HG03103 (cell line): ENCODE results near the gene CLK2.
"Not testable (repeated sequence)": the region's sequence is repeated elsewhere in the genome, so short reads cannot be mapped to it uniquely, and the experiment has no call there.

Experiments used
- ATAC-seq: cut with Tn5 transposase; IDR thresholded peaks from one replicate; pipeline ENCODE4 v1.9.1; 2021; ENCODE audit warnings: low read depth; ENCODE audit not compliant: unreplicated experiment

CLK2 gene

DNA sequence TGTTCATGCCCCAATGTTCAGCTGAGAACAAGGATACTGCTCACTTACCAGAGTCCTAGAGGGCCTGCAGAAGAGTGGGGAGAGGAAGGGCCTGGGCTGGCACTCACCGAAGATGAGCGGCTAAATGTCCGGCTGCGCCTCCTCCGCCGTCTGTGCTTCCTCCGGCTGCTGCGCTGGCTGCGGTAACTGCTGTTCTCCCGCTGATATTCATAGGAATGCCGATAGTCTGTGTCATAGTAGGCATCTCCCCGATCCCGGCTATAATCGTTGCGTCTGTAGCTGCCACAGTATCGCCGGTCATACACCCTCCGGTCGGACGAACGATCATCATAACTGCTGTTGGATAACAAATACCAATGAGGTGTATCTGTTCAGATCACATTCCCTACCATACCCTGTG lies 3.9 kb downstream of the CLK2 start:
- no peak for ATAC-seq

DNA sequence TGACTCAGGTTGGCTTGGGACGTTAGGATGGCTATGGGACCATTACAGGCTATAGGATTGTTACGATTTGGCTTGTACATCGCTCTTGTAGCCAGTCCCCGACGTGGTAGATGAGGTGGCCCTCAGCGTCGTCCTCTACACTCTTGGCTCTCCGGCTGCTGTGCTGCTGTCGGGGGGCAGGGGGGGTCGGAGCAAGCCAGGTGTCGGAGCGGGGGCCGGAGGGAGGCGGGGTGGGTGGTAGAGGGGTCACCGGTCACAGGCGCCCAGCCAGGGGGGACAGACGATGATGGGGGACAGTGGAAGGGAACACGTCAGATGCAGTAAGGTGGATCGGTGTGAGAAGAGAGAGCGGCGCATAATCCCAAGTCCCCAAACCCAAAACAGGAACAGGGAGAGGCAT lies 4.7 kb downstream of the CLK2 start:
- no peak for ATAC-seq

- no peak for ATAC-seq
These were observed 5.9 kb downstream of the CLK2 start for GRCh38 chr1:155267373-155267772.

GRCh38 chr1:155266553-155266952 lies 6.8 kb downstream of the CLK2 start:
- no peak for ATAC-seq

DNA sequence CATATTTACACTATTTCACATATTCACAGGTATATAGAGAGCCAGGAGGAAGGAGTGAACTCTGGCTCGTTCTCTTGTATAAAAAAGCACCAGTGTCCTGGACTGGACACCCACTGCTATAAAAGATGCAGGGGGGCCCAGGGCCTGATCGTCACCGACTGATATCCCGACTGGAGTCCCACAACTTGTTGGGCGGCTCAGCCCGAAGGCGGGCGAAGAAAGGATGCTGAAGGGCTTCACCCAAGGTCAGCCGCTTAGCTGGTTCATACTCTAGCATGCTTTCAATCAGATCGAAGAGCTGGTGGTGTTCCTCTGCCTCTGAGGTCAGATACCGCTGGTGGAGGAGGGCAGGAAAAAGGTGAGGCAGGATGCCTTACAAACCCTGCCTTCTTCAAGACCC lies 10.2 kb downstream of the CLK2 start:
- no peak for ATAC-seq

- ATAC-seq = peak; percentile 86
These were observed 11.2 kb downstream of the CLK2 start, which contains the start of gene SCAMP3 for GRCh38 chr1:155261852-155262673. SCAMP3 (minus strand) TSS chr1:155262360; CDS start chr1:155262151, 209 bp downstream.

GRCh38 chr1:155261493-155261851 lies 11.8 kb downstream of the CLK2 start:
- ATAC-seq = no peak

DNA sequence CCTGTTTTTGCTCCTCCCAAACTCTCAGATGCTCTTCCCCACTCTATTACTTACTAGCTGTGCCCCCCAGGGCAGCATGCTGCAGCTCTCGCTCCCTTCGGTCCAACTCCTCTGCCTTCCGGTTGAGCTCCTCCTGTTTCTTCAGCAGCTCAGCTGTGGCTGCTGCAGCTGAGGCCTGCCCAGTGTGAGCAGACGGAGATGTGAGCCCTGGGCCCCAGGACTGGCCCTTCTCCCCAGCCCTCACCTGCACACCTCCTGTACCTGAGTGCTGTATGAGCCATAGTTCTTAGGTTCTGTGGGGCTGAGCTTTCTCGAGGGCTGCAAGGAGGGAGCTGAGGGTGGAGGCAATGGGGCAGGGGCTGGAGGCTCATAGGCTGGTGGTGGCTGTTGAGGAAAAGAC lies 13.0 kb downstream of the CLK2 start:
- ATAC-seq = no peak

- ATAC-seq = no peak
These were observed 17.0 kb downstream of the CLK2 start for GRCh38 chr1:155256058-155256852.

DNA sequence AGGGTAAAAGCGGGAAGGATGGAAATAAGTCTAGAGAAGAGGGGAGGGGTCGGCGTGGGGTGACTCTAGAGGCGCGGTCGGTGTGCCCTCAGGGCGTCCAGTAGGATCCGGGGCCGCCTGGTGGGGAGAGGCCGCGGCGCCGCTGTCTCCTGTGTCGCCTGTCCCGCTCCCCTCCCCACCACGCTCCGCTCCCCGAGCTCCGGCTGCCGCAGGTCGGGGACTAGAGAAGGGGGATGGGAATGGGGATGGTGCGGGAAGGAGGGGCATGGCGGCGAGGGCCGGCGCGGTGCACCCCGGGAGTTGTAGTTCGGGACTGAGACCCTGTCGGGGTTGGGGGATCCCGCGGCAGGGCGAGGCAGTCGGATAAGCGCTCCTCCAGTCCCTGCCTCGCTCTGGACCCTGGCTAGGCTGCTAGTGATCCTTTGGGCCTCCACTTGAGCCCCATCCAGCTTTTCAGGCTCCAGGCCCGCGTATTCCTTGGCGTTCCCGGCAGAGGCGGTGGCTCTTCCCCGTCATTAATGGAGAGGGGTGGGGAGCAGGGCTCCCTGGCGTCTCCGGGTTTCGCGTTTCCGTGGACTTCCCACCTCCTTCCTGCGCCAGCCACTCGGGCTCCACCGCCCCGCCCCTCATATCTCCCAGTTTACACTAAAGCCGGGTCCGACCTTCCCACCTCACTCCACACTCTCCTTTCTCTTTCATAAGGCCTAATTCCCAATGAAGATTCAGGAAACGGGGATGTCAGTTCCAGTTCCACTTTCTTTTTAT lies 17.9 kb downstream of the CLK2 start, which contains the start of gene ENTREP3:
TSS of gene ENTREP3 (minus strand) at position 241 of the 765 bp plus-strand sequence. CDS start 606 bp downstream, outside the sequence.
- no peak for ATAC-seq

DNA sequence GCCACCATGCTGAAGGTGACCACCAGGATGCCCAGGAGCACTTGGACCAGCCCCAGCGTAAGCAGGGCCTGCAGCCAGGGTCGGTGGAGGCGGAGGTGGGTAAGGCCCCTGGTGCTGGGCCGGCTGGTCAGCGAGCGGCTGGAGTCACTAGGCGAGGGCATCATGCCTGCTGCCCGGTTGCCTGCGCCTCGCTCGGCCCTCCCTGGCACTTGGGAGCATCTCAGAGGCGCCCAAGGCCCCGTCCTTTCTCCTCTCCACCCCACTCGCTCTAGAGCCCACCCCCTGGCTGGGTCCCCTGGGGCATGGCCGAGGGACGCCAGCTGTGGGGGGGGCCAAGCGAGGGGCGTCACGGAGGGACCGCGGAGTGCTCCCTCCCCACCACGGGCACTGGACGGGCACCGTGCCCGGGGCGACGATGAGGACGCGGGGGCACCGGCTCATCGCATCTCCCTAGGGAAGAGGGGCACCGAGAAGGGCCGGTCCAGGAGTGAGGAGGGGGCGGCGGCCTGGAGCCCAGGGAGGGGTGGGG lies 18.5 kb downstream of the CLK2 start:
- ATAC-seq = no peak

- no peak for ATAC-seq
These were observed 19.0 kb downstream of the CLK2 start for GRCh38 chr1:155254228-155254713.

DNA sequence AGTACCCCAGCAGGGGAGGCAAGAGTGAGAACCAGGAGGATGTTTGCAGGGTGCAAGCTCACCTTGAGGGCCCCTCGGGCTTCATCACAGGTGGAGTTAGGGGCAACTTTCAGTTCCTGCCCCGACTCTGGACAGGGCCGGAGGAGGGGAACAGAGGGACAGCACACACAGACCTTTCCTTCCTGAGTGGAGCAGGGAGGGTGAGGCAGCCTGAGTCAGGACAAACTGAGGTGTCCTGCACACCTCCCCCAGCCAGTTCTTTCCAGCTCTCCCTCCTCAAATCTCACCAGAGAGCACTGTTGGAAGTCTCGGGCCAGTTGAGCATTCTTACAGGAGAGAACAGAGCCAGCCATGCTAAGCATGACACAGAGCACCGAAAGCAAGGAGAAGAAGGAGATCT lies 19.5 kb downstream of the CLK2 start:
- ATAC-seq = no peak

DNA sequence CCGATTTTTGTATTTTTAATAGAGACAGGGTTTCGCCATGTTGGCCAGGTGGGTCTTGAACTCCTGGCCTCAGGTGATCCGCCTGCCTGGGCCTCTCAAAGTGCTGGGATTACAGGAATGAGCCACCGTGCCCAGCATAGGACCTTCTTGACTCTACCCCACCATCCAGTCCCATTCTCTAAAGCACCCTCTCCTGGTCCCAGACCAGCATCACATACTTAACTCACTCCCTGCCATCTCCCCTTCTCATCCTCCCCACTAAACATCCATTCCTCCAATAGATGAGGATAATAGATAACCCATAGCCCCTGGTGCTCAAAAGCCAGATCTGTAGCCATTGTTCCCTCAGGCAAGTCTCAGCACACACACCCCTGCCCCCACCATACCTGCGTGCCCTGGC lies 20.1 kb downstream of the CLK2 start:
- no peak for ATAC-seq

DNA sequence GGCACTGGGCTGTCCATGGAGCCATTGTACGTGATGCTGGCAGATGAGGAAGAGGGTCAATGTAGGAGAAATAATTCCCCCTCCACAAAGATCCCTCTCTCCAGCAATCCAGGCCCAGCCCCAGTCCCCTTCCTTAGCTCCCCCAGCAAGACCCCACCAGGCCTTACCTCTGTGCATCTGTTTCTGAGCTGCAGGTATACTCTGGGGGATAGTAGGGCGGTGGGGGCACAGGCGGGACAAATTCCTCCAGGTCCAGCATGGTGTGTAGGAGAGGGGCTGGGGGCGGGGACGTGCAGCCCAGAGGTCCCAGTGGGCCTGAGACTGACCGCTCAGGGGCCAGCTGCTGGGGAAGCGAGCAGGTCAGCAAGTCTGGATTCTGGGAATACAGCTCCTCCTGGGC lies 21.7 kb downstream of the CLK2 start:
- ATAC-seq = no peak

DNA sequence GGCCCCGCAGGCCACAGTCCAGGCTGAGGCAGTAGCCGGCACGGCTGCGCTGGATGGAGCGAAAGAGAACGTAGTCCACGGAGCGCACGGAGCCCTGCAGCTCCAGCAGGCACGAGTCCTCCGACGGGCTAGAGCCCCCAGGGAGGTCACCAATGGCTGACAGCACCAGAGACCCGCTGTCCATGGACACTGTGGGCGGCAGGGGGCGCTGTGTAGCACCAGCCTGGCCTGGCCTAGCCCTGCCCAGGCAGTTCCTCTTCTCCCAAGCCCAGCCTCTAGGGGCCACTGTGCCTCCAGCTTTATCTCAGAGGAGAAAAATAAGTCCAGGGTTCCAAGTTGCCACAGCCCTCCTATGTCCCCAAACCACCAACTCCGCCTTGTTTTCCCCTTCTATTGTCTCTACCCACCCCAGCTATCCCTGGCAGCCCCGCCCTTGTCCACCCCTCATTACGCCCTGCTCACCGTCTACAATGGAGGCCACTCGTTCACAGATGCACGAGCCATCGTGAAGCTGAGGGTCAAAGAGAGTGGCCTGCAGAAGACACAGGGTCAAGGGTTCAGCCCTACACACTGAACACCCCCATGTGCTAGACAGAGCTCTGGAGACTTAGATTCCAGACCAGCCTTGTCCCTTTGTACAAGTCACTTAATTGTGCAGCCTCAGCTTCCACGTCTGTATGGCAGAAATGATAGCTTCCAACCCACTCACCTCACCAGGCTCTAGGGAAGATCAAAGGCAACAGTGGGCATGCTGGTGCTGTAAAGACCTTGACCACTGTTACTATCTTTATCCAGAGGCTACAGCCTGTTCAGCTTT lies 22.5 kb downstream of the CLK2 start:
- peak; percentile 80 for ATAC-seq

GRCh38 chr1:155250246-155250632 lies 23.1 kb downstream of the CLK2 start:
- ATAC-seq = peak; percentile 11

GRCh38 chr1:155247667-155248553 lies 25.4 kb downstream of the CLK2 start:
- no peak for ATAC-seq

- ATAC-seq = not testable (repeated sequence)
These were observed 26.5 kb downstream of the CLK2 start for GRCh38 chr1:155246796-155247195.
